Karpas-422 (cell line): ENCODE data around the gene HIVEP3. TPM values are rescaled to one million over a fixed set of nuclear protein-coding genes. Genes with fewer than 3 reads are reported as not detected.

Source experiments
- DNase-seq: peaks from one replicate; pipeline ENCODE4 v3.0.0-alpha.2; 2015
- H2AFZ ChIP-seq: fragments of 200-600 bp; sonication (generic); 2 replicates; pipeline ENCODE4 v1.6.1; 2014; ENCODE audit warnings: antibody characterized with exemption, low read length, mixed read lengths
- H3K27ac ChIP-seq: fragments of 200-600 bp; sonication (generic); 2 replicates; pipeline ENCODE4 v1.5.1; 2014; ENCODE audit warnings: mild to moderate bottlenecking, low read length, moderate library complexity
- H3K27me3 ChIP-seq: fragments of 200-600 bp; sonication (generic); 2 replicates; pipeline ENCODE4 v1.6.1; 2014; ENCODE audit warnings: low read length, mixed read lengths
- H3K36me3 ChIP-seq: fragments of 200-600 bp; sonication (generic); 2 replicates; pipeline ENCODE4 v1.6.1; 2014; ENCODE audit warnings: low read length, mixed read lengths; ENCODE audit not compliant: insufficient read depth
- H3K4me1 ChIP-seq: fragments of 200-600 bp; sonication (generic); 2 replicates; pipeline ENCODE4 v1.6.1; 2014; ENCODE audit warnings: mild to moderate bottlenecking, low read length, mixed read lengths
- H3K4me2 ChIP-seq: fragments of 200-600 bp; sonication (generic); 2 replicates; pipeline ENCODE4 v1.6.1; 2014; ENCODE audit warnings: low read length, low read depth, mild to moderate bottlenecking; ENCODE audit not compliant: poor library complexity, severe bottlenecking
- H3K4me3 ChIP-seq: fragments of 200-600 bp; sonication (generic); 2 replicates; pipeline ENCODE4 v1.5.1; 2014; ENCODE audit warnings: mild to moderate bottlenecking, antibody characterized with exemption, low read length, mixed read lengths
- H3K79me2 ChIP-seq: fragments of 200-600 bp; sonication (generic); 2 replicates; pipeline ENCODE4 v1.6.1; 2014; ENCODE audit warnings: mild to moderate bottlenecking, low read length, mixed read lengths
- H3K9ac ChIP-seq: fragments of 200-600 bp; sonication (generic); 2 replicates; pipeline ENCODE4 v1.6.0; 2014; ENCODE audit warnings: low read length
- H3K9me2 ChIP-seq: fragments of 200-600 bp; sonication (generic), shearing (Covaris generic); replicated peaks from 2 replicates; pipeline ENCODE4 v1.6.0; 2014; ENCODE audit warnings: mild to moderate bottlenecking, low read length, moderate library complexity; ENCODE audit not compliant: insufficient read depth
- H3K9me3 ChIP-seq: fragments of 300-700, 200-600 bp; sonication (generic); 2 replicates; pipeline ENCODE4 v1.6.1; 2014; ENCODE audit warnings: low read length, mixed read lengths
- H4K20me1 ChIP-seq: fragments of 200-600 bp; sonication (generic); 2 replicates; pipeline ENCODE4 v1.6.1; 2014; ENCODE audit warnings: mild to moderate bottlenecking, antibody characterized with exemption, low read length, low read depth; ENCODE audit not compliant: insufficient read depth
- total RNA-seq: library from RNA; depleted of rRNA; stranded (reverse); fragments of >200 nt; shearing (Covaris generic); gene quantifications from 2 replicates; pipeline ENCODE4 v1.2.3, GENCODE V29; 2014; ENCODE audit warnings: low replicate concordance

The HIVEP3 gene
- total RNA-seq, 1 experiment from 2014 or later = 1.3 TPM

GRCh38 chr1:41919764-41920397, 1.2 kb upstream of the HIVEP3 start:
- Histone ChIP-seq H3K4me2 (no peak overlapping the region), H3K27ac (no peak overlapping the region), H3K27me3 (no peaks in the 10 kb centered on the region), H3K36me3 (no peaks in the 10 kb centered on the region), H2AFZ (no peak overlapping the region), H3K4me3 (no peak overlapping the region), H3K9me3 (no peaks in the 10 kb centered on the region), H3K79me2 (no peaks in the 10 kb centered on the region), H4K20me1 (no peaks in the 10 kb centered on the region), H3K9ac (no peak overlapping the region), H3K4me1 (no peaks in the 10 kb centered on the region), H3K9me2 (no peaks in the 10 kb centered on the region)
- peak; percentile 69 for DNase-seq

- H3K4me2 ChIP-seq = no peak overlapping the region
- no peaks in the 10 kb centered on the region for H3K9me2 ChIP-seq
- H2AFZ ChIP-seq = no peak overlapping the region
- no peak overlapping the region for H3K27ac ChIP-seq
- DNase-seq = no peak
- no peak overlapping the region for H3K4me3 ChIP-seq
- no peaks in the 10 kb centered on the region for H3K36me3 ChIP-seq
- no peaks in the 10 kb centered on the region for H3K9me3 ChIP-seq
- no peak overlapping the region for H3K9ac ChIP-seq
- no peaks in the 10 kb centered on the region for H3K27me3 ChIP-seq
- no peaks in the 10 kb centered on the region for H4K20me1 ChIP-seq
- H3K79me2 ChIP-seq = no peaks in the 10 kb centered on the region
- H3K4me1 ChIP-seq = no peaks in the 10 kb centered on the region
Observed at GRCh38 chr1:41919131-41919530, 409 bp upstream of the HIVEP3 start.

- Histone ChIP-seq H3K36me3 (no peaks in the 10 kb centered on the region), H2AFZ (no peak overlapping the region), H3K9ac (no peak overlapping the region), H4K20me1 (no peaks in the 10 kb centered on the region), H3K4me1 (peaks cover 6% of the 10 kb centered on the region), H3K27ac (no peak overlapping the region), H3K79me2 (no peaks in the 10 kb centered on the region), H3K4me2 (no peak overlapping the region), H3K4me3 (no peak overlapping the region), H3K9me3 (no peaks in the 10 kb centered on the region), H3K27me3 (no peaks in the 10 kb centered on the region), H3K9me2 (no peaks in the 10 kb centered on the region)
- no peak for DNase-seq
Observed at GRCh38 chr1:41917835-41918449, 780 bp downstream of the HIVEP3 start.

- Histone ChIP-seq H3K4me1 (peaks cover 12% of the 10 kb centered on the region), H3K4me3 (no peak overlapping the region), H3K36me3 (no peaks in the 10 kb centered on the region), H3K9me2 (no peaks in the 10 kb centered on the region), H3K9ac (no peak overlapping the region), H3K27me3 (no peaks in the 10 kb centered on the region), H4K20me1 (no peaks in the 10 kb centered on the region), H2AFZ (no peak overlapping the region), H3K27ac (no peak overlapping the region), H3K4me2 (no peak overlapping the region), H3K9me3 (no peaks in the 10 kb centered on the region), H3K79me2 (no peaks in the 10 kb centered on the region)
- no peak for DNase-seq
Observed at GRCh38 chr1:41917076-41917475, 1.6 kb downstream of the HIVEP3 start.

- no peak overlapping the region for H3K4me2 ChIP-seq
Observed at GRCh38 chr1:41915786-41916571, 2.7 kb downstream of the HIVEP3 start.

GRCh38 chr1:41914516-41914915, 4.2 kb downstream of the HIVEP3 start:
- Histone ChIP-seq H4K20me1 (no peaks in the 10 kb centered on the region), H3K36me3 (no peaks in the 10 kb centered on the region), H3K9me3 (no peaks in the 10 kb centered on the region), H3K9ac (no peak overlapping the region), H3K27me3 (no peaks in the 10 kb centered on the region), H3K4me2 (no peak overlapping the region), H3K79me2 (no peaks in the 10 kb centered on the region), H3K4me3 (no peak overlapping the region), H3K4me1 (peaks cover 12% of the 10 kb centered on the region), H3K27ac (no peak overlapping the region), H2AFZ (no peak overlapping the region), H3K9me2 (no peaks in the 10 kb centered on the region)
- DNase-seq = no peak

More at GRCh38 chr1:41915786-41916571, 2.7 kb downstream of the HIVEP3 start:
- H3K9ac ChIP-seq = no peak overlapping the region
- no peak for DNase-seq
- no peak overlapping the region for H2AFZ ChIP-seq
- H3K9me2 ChIP-seq = no peaks in the 10 kb centered on the region
- peaks cover 12% of the 10 kb centered on the region for H3K4me1 ChIP-seq
- no peaks in the 10 kb centered on the region for H3K36me3 ChIP-seq
- H3K27ac ChIP-seq = no peak overlapping the region
- no peak overlapping the region for H3K4me3 ChIP-seq
- no peaks in the 10 kb centered on the region for H4K20me1 ChIP-seq
- H3K9me3 ChIP-seq = no peaks in the 10 kb centered on the region
- no peaks in the 10 kb centered on the region for H3K27me3 ChIP-seq
- H3K79me2 ChIP-seq = no peaks in the 10 kb centered on the region

- Histone ChIP-seq H3K27ac (no peak overlapping the region), H2AFZ (no peak overlapping the region), H3K4me1 (peaks cover 12% of the 10 kb centered on the region), H3K4me2 (peak overlapping the region; percentile 33), H3K36me3 (no peaks in the 10 kb centered on the region), H3K27me3 (no peaks in the 10 kb centered on the region), H3K9me2 (no peaks in the 10 kb centered on the region), H3K9ac (no peak overlapping the region), H3K9me3 (no peaks in the 10 kb centered on the region), H3K79me2 (no peaks in the 10 kb centered on the region), H4K20me1 (no peaks in the 10 kb centered on the region), H3K4me3 (no peak overlapping the region)
- peak; percentile 67 for DNase-seq
Observed at GRCh38 chr1:41913014-41913413, 5.7 kb downstream of the HIVEP3 start.

- no peaks in the 10 kb centered on the region for H3K27me3 ChIP-seq
- H3K4me2 ChIP-seq = no peak overlapping the region
- no peak overlapping the region for H3K9ac ChIP-seq
- no peak overlapping the region for H3K27ac ChIP-seq
- no peaks in the 10 kb centered on the region for H3K9me2 ChIP-seq
- H3K9me3 ChIP-seq = no peaks in the 10 kb centered on the region
- no peak for DNase-seq
- peaks cover 10% of the 10 kb centered on the region for H3K4me1 ChIP-seq
- no peak overlapping the region for H3K4me3 ChIP-seq
- H3K79me2 ChIP-seq = no peaks in the 10 kb centered on the region
- no peaks in the 10 kb centered on the region for H3K36me3 ChIP-seq
- no peaks in the 10 kb centered on the region for H4K20me1 ChIP-seq
- H2AFZ ChIP-seq = no peak overlapping the region
Observed at GRCh38 chr1:41908288-41908895, 10.3 kb downstream of the HIVEP3 start.
